ENCODE data around the gene GNAL.
A peak's percentile ranks its signal among the peaks of the same experiment; 100 is the strongest.

Gene GNAL

DNA sequence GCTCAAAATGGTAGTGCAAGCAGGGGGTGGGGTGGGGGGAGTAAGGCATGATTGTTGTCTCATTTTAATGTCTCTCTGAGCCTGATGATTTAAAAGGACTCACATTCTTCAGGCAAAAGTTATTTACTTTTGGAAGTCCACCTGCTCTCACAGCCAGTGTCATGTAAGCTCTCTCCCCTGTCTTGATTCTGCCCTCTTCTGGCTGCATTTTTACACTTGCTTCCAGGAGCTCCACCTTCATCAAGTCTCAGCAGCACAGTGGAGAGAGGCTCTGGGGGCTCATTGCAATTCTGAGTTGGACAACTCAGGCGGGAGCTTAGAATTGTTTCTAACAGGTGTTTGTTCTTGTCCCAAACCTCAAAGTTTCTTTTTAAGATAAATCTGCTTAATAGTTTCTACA lies 39.2 kb downstream of the GNAL start:
- Histone ChIP-seq H3K4me2 (ENCODE audit: low read depth, low read length, poor library complexity, severe bottlenecking) (no peak overlapping the region), H3F3A (ENCODE audit: insufficient read depth) (no peaks in the 10 kb centered on the region), H3K27me3 (ENCODE audit: low read length) (no peaks in the 10 kb centered on the region), H3K36me3 (ENCODE audit: low read length) (no peaks in the 10 kb centered on the region), H3K27ac (ENCODE audit: low read depth, low read length) (no peak overlapping the region), H3K4me3 (ENCODE audit: insufficient read depth, low read length, poor library complexity, severe bottlenecking) (no peak overlapping the region), H3K9me2 (replicated peaks; ENCODE audit: insufficient read depth, low read length) (no peaks in the 10 kb centered on the region), H3K9ac (ENCODE audit: low read length) (no peak overlapping the region), H4K20me1 (ENCODE audit: low read depth, low read length) (no peaks in the 10 kb centered on the region), H3K9me3 (ENCODE audit: insufficient read depth, low read length) (no peaks in the 10 kb centered on the region), H3K79me2 (ENCODE audit: insufficient read depth, low read length) (no peaks in the 10 kb centered on the region), H2AFZ (ENCODE audit: low read depth, low read length, severe bottlenecking) (no peak overlapping the region)
- no peak for TF ChIP-seq EZH2phosphoT487 (conservative IDR thresholded peaks at IDR 0.05; ENCODE audit: low read length)
- TF ChIP-seq, protein P1, sequence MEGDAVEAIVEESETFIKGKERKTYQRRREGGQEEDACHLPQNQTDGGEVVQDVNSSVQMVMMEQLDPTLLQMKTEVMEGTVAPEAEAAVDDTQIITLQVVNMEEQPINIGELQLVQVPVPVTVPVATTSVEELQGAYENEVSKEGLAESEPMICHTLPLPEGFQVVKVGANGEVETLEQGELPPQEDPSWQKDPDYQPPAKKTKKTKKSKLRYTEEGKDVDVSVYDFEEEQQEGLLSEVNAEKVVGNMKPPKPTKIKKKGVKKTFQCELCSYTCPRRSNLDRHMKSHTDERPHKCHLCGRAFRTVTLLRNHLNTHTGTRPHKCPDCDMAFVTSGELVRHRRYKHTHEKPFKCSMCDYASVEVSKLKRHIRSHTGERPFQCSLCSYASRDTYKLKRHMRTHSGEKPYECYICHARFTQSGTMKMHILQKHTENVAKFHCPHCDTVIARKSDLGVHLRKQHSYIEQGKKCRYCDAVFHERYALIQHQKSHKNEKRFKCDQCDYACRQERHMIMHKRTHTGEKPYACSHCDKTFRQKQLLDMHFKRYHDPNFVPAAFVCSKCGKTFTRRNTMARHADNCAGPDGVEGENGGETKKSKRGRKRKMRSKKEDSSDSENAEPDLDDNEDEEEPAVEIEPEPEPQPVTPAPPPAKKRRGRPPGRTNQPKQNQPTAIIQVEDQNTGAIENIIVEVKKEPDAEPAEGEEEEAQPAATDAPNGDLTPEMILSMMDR (IDR thresholded peaks at IDR 0.05; ENCODE audit: insufficient read depth, low read length, poor library complexity, severe bottlenecking): no peak

GRCh38 chr18:11729556-11729955 lies 40.5 kb downstream of the GNAL start:
- no peaks in the 10 kb centered on the region for H4K20me1 ChIP-seq (ENCODE audit: low read depth, low read length)
- no peak overlapping the region for H3K27ac ChIP-seq (ENCODE audit: low read depth, low read length)
- H3K9me3 ChIP-seq (ENCODE audit: insufficient read depth, low read length): no peaks in the 10 kb centered on the region
- H3F3A ChIP-seq (ENCODE audit: insufficient read depth): no peaks in the 10 kb centered on the region
- H2AFZ ChIP-seq (ENCODE audit: low read depth, low read length, severe bottlenecking): no peak overlapping the region
- no peaks in the 10 kb centered on the region for H3K9me2 ChIP-seq (replicated peaks; ENCODE audit: insufficient read depth, low read length)
- no peak overlapping the region for H3K9ac ChIP-seq (ENCODE audit: low read length)
- TF ChIP-seq EZH2phosphoT487 (conservative IDR thresholded peaks at IDR 0.05; ENCODE audit: low read length): no peak
- TF ChIP-seq, protein P1 (IDR thresholded peaks at IDR 0.05; ENCODE audit: insufficient read depth, low read length, poor library complexity, severe bottlenecking): no peak
- no peak overlapping the region for H3K4me2 ChIP-seq (ENCODE audit: low read depth, low read length, poor library complexity, severe bottlenecking)
- H3K36me3 ChIP-seq (ENCODE audit: low read length): no peaks in the 10 kb centered on the region
- no peak overlapping the region for H3K4me3 ChIP-seq (ENCODE audit: insufficient read depth, low read length, poor library complexity, severe bottlenecking)
- H3K27me3 ChIP-seq (ENCODE audit: low read length): no peaks in the 10 kb centered on the region
- no peaks in the 10 kb centered on the region for H3K79me2 ChIP-seq (ENCODE audit: insufficient read depth, low read length)

DNA sequence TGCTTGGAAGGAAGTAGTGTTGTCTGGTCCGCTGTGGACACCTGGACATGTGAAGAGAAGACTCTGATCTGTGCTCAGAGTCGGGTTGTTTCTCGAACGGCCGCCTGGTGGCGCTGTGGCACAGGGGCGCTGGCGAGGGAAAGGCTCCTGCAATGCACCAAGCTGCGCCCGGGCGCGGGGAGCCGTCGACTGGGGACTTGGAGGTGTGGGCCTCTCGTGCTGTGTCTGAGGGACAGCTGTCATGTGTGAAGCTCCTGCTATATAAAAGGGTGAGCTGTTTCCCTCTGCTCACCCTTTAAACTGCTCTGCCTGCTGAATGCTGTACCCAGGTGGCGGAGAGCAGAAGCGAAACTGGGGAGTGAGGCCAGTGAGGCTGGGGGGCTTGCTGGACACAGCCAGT lies 44.0 kb downstream of the GNAL start:
- Histone ChIP-seq H4K20me1 (ENCODE audit: low read depth, low read length) (no peaks in the 10 kb centered on the region), H2AFZ (ENCODE audit: low read depth, low read length, severe bottlenecking) (no peak overlapping the region), H3K9me3 (ENCODE audit: insufficient read depth, low read length) (no peaks in the 10 kb centered on the region), H3K27me3 (ENCODE audit: low read length) (no peaks in the 10 kb centered on the region), H3K4me2 (ENCODE audit: low read depth, low read length, poor library complexity, severe bottlenecking) (no peak overlapping the region), H3K27ac (ENCODE audit: low read depth, low read length) (no peak overlapping the region), H3K79me2 (ENCODE audit: insufficient read depth, low read length) (no peaks in the 10 kb centered on the region), H3K9ac (ENCODE audit: low read length) (no peak overlapping the region), H3K36me3 (ENCODE audit: low read length) (no peaks in the 10 kb centered on the region), H3K9me2 (replicated peaks; ENCODE audit: insufficient read depth, low read length) (no peaks in the 10 kb centered on the region), H3K4me3 (ENCODE audit: insufficient read depth, low read length, poor library complexity, severe bottlenecking) (no peak overlapping the region), H3F3A (ENCODE audit: insufficient read depth) (no peaks in the 10 kb centered on the region)
- TF ChIP-seq, protein P1 (IDR thresholded peaks at IDR 0.05; ENCODE audit: insufficient read depth, low read length, poor library complexity, severe bottlenecking): peak; percentile 75
- TF ChIP-seq EZH2phosphoT487 (conservative IDR thresholded peaks at IDR 0.05; ENCODE audit: low read length): no peak
